GM21576 (cell line): Measurements from ENCODE around the gene ZNF260.
"Not testable (repeated sequence)": the region's sequence is repeated elsewhere in the genome, so short reads cannot be mapped to it uniquely, and the experiment has no call there.

Experiments
- ATAC-seq: cut with Tn5 transposase; IDR thresholded peaks from one replicate; pipeline ENCODE4 v1.9.1; 2021; ENCODE audit warnings: mild to moderate bottlenecking, moderate library complexity; ENCODE audit not compliant: unreplicated experiment

Gene ZNF260

DNA sequence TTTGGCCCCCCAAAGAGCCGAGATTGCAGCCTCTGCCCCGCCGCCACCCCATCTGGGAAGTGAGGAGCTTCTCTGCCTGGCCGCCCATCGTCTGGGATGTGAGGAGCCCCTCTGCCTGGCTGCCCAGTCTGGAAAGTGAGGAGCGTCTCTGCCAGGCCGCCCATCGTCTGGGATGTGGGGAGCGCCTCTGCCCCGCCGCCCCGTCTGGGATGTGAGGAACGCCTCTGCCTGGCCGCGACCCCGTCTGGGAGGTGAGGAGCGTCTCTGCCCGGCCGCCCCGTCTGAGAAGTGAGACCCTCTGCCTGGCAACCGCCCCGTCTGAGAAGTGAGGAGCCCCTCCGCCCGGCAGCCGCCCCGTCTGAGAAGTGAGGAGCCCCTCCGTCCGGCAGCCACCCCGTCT is 37.2 kb downstream of the ZNF260 start:
- ATAC-seq: not testable (repeated sequence)

DNA sequence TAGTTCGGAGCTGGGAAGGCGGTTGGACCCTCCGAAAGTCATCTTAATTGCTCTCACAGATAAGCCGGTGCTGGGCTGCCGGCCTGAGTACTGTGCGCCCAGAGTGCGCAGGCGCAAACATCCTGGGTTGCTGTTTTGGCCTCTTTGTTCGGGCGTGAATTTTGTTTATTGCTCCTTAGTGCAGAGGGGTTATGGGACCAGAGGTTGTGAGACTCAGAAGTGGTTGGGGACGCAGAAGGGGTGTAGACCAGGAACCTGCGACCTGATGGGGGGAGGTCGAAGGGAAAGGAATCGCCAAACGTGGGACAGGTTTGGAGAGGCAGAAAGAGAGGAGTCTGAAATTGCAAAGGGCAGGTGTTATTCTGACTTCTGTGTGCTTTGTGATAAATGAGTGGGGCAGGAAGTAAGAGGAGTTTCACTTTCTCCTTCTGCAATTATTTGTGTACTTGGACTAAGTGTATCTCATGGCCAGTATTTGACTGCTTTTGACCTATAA is 38.1 kb downstream of the ZNF260 start:
- ATAC-seq: peak; percentile 46

DNA sequence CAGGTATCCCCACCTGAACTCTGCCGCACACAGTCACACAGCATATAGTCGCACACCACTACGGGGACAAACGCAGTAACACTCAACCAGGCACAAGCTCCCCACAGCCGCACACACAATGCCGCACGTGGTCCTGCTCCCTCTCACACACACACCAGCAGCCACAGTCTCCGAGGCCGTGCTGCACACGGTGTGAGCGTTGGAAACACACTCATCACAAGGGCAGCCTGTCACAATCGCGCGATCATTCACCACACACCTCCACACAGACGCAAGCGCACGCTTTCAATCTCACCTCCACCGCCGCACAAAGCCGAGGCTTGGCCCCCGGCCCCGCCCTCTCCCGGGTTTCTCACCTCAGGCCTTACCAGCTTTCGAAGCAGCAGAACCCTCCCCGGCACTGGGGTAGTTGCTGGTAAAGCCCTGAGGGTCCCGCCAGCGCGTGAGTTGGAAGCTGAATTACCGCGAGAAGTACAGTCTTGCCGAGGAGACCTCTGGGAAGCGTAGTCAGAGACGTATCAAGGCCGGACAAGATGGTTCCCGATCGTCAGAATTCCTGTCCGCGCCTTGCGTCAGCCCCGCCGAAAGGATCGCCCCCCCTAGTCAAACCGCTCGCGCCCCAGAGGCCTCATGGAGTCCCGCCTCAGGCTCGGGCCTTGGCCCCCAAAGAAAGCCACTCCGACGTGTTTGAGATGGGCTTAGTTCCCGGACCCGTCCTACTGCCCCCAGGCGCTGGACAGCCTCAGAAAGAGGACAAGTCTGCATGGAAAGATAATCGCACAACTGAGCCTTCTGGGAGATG is 38.8 kb downstream of the ZNF260 start, which contains the start of gene ZNF566:
Gene ZNF566, minus strand, starts transcription at position 444 of the 802 bp plus-strand sequence. CDS start 13,004 bp downstream, outside the sequence.
- ATAC-seq: peak; percentile 81

DNA sequence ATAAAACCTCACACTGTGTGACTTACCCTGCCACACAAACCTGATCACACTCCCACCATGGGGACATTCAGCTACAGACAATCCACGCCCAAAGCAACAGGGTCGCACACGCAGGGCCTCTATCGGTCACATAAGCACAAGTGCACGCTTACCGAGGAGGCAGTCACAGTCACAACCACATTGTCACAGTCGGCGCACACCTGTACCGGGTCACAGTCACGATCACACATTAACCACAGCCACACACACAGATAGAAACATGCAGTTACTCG is 39.3 kb downstream of the ZNF260 start:
- peak; percentile 8 for ATAC-seq

DNA sequence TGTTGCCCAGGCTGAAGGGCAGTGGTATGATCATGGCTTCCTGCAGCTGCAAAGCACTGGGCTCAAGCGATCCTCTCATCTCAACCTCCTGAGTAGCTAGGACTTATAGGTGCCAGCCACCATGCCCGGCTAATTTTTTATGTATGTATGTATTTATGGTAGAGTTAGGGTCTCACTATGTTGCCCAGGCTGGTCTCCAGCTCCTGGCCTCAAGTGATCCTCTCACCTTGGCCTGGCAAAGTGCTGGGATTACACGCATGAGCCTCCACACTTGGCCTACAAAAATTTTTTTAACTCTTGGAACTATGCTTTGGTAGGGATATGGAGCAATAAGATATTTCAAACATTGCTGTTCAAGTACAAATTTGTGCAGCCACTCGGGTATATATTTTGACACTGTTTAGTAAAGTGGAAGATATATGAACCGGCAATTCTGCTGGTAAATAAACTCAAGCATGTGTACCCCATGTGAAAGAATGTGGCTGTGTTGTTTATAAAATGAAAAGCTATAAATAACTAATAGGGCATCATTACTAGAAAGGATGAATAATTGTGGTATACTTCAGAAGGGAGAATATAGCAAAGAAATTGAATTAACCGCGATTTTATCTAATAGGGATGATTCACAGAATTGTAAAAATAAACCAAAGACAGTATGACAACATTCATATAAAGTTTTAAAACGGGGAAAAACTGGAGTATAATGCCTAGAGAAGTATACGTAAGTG is 39.8 kb downstream of the ZNF260 start:
- ATAC-seq: no peak

DNA sequence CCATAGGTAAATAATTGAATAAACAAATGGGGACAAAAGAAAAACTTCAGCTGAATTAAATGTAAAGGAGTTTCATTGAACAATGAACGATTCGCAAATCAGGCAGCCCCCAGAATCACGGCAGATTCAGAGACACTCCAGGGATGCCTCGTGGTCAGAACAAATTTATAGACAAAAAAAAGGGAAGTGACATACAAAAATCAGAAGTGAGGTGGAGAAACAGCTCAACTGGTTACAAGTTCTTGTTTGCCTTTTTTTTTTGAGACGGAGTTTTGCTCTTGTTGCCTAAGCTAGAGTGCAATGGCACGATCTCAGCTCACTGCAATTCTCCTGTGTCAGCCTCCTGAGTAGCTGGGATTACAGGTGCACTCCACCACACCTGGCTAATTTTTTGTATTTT is 44.4 kb downstream of the ZNF260 start:
- ATAC-seq: no peak

DNA sequence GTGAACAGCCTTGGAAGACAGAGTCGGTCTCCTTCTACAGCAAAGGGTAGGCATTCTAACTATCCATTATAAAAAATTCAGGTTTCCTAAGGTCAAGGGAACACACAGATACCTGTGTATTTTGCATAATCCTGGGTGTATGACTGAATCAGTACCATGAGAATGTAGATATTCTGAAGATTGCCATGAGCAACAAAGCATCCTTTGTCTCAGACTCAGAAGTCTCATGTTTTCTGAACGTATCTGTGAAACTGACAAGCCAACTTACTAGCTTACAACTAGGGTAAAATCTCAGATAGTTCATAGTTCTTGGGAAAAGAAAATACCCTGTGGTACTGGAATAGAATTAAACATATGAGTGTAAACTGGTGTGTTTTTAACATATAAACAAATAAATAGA is 45.2 kb downstream of the ZNF260 start:
- no peak for ATAC-seq
